HG03196 (cell line): ENCODE measurements around the gene KPNA6.
"Not testable (repeated sequence)": the region's sequence is repeated elsewhere in the genome, so short reads cannot be mapped to it uniquely, and the experiment has no call there.

ENCODE experiments used
- ATAC-seq: cut with Tn5 transposase; IDR thresholded peaks from one replicate; pipeline ENCODE4 v1.9.1; 2021; ENCODE audit not compliant: unreplicated experiment

Gene KPNA6

DNA sequence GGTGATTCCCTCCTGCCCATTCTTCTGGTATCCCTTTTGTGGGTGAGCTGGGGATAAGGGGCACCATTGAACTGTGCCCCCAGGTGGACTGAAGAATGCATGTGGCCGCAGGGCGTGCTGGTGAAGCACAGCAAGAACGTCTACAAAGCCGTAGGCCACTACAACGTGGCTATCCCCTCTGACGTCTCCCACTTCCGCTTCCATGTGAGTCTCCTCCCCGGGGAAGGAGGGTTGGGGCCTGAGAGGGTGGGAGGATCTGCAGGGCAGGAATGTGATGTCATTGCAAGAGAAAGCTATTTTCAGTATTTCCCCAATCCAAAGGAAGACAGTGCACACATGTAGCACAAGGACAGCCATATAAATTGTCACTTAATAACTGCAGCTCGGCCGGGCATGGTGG lies 7.5 kb upstream of the KPNA6 start:
- no peak for ATAC-seq

DNA sequence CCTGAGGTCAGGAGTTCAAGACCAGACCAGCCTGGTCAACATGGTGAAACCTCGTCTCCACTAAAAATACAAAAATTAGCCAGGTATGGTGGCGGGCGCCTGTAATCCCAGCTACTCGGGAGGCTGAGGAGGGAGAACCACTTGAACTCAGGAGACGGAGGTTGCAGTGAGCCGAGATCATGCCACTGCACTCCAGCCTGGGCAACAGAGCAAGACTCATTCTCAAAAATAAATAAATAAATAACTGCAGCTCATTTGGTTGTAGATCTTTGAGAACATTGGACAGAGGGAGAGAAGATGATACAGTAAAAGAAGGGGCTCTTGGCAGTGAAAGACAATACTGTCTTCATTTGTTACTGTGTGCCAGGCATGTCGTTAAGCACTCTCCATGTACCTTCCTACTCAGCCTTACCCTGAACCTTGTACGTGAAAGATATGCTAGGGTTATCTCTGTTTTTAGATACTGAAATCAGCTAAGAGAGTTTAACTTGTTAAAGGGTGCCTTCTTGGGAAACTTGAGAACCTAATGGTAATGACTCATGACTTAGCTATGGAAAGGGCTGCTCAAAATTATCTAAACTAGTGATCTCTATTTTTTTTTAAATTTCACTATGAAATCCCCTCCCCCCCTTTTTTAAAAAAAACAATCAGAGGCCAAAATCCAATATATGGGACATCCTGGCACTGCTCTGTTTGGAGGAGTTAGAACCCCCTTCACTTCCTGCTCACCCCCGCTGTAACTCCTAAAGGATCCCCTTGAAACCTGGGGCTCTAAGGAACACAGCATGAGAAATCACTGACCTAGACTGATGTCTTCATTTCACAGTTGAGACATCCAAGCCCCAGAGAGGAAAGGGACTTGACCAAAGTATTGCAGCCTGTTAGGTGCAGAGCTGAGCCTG lies 6.8 kb upstream of the KPNA6 start:
- ATAC-seq: no peak

DNA sequence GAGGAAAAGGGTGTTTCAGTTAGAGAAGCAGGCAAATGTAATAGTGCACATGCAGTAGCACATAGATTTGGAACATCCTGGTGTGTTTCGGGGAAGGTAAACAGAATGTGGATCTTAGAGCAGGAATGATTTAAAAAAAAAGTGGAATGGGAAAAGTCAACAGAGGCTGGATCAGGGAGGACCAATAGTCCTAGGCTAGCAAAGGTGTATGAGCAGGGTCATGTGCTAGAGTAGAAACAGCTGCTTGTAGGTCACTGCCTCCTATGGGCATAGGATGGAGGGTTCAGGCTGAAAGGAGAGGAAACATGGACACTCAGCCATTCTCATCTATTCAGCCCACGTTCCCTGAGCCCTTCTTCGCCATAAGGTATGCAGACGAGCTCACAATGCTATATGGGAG lies 3.7 kb upstream of the KPNA6 start:
- ATAC-seq: no peak

DNA sequence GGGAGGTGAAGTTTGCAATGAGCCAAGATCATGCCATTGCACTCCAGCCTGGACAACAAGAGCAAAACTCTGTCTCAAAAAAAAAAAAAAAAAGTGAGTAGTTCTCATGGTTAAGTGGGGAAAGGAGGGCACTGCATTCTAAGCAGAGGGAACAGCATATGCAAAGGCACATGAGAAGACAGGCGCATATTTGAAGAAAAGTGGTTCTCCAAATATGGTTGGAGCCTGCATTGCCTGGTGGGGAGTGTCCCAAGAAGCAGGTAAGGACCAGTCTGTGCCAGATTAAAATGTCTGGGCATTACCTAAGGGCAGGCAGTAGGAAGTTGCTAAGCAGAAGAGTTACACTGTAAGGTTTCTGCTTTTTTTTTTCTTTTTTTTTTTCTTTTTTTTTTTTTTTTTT lies 2.5 kb upstream of the KPNA6 start:
- ATAC-seq: no peak

DNA sequence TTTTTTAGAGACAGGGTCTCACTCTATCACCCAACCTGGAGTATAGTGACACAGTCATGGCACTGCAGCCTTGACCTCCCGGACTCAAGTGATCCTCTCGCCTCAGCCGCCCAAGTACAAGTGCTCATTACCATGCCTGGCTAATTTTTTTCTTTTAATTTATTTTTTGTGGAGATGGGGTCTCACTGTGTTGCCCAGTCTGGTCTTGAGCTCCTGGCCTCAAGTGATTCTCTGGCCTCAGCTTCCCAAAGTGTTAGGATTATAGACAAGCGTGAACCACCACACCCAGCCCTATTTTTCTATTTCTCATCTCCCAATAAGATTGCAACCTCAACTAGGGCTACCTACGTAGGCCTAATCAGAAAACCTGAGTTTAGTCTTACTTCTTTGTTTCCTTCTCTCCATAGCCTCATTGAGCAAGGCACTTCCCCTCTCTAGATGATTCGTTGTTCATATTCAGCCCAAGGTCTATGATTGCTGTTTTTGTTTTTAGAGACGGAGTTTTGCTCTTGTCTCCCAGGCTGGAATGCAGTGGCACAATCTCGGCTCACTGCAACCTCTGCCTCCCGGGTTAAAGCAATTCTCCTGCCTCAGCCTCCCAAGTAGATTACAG lies 1.1 kb upstream of the KPNA6 start:
- ATAC-seq: no peak

DNA sequence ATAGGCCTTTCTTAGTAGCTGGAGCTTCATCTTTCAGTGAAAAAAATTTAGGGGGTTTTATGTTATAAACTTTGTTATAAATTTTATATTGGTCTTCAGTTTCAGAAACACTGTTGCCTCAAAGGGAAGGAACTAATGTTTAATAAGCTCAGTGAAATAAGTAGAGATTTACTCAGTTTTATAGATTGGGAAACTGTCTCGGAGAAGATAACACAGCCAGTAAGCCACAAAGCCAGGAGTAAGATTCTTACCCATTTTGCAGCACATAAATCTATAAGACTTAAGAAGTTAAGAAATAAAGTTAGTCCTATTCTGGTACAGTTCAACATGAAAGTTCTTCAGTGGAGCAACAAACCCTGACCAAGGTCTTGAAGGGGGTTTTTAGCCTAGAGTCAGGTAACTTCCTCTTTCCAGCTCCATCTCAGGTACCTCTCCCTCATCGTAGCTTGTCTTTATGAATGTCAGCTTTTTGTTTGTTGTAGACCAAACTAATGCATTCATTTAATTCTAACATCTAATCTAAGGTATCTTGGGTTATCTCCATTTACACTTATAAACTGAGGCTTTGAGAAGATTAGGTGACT lies 3.3 kb downstream of the KPNA6 start:
- no peak for ATAC-seq

DNA sequence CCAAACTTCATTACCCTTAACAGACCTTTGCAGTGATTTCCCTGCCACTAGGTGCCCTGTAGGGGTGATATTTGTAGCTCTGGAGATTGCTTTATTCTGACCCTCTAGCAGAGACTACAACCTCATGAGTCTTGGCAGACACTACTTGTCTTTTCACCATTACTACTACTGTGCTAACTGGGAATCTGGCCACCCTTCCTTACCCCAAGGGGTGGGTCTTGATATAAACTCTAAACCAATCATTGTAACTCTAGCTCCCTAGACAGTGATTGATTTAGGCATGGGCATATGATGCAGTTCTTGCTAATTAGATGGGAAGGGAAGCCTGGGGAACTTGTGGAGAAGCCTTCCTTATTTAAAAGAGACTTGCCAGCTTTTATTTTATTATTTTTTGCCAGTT lies 3.9 kb downstream of the KPNA6 start:
- ATAC-seq: no peak

DNA sequence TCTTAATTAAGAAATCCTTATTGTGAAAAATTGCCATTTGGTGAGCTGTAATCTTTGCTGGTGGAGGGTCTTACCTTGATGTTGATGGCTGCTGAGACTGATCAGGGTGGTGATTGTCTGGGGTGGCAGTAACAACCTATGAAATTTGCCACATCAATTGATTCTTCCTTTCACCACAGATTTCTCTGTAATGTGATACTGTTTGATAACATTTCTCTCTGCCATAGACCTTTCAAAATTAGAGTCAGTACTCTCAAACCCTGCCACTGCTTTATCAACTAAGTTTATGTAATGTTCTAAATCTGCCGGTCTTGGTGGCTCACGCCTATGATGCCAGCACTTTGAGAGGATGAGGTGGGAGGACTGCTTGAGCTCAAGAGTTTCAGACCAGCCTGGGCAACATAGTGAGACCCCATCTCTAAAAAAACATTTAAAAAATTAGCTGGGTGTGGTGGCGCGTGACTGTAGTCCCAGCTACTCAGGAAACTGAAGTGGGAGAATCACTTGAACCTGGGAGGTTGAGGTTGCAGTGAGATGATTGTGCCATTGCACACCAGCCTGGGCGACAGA lies 5.0 kb downstream of the KPNA6 start:
- no peak for ATAC-seq

DNA sequence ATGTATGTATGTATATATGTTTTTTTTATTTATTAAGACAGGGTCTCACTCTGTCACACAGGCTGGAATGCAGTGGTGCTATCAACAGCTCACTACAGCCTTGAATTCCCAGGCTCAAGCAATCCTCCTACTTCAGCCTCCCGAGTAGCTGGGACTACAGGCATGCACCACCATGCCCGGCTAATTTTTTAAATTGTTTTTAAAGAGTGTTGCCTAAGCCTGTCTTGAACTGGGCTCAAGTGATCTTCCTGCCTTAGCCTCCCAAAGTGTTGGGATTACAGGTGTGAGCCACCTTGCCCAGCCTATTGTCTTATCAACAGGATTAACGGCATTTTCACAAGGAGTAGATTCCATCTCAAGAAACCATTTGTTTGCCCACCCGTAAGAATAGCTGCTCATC lies 5.6 kb downstream of the KPNA6 start:
- ATAC-seq: not testable (repeated sequence)

DNA sequence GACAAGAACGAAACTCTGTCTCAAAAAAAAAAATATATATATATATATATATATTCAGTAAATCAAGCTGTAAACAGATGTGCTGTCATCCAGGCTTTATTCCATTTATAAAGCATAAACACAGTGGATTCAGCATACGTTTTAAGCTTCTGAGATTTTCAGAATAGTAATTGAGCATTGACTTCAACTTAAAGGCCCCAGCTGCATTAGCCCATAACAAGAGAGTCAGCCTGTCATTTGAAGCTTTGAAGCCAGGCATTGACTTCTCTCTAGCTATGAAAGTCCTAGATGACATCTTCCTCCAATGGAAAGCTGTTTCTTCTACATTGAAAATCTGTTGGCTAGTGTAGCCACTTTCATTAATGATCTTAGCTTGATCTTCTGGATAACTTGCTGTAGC lies 6.6 kb downstream of the KPNA6 start:
- no peak for ATAC-seq

DNA sequence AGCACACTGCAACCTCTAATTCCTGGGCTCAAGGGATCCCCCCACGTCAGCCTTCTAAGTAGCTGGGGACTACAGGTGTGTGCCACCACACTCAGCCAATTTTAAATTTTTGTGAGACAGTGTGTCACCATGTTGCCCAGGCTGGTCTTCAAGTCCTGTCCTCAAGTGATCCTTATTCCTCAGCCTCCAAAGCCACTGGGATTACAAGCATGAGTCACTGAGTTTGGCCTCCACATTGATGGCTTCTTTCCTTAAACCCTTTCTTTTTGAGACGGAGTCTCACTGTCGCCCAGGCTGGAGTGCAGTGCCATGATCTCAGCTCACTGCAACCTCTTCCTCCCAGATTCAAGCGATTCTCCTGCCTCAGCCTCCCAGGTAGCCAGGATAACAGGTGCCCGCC lies 7.6 kb downstream of the KPNA6 start:
- no peak for ATAC-seq

DNA sequence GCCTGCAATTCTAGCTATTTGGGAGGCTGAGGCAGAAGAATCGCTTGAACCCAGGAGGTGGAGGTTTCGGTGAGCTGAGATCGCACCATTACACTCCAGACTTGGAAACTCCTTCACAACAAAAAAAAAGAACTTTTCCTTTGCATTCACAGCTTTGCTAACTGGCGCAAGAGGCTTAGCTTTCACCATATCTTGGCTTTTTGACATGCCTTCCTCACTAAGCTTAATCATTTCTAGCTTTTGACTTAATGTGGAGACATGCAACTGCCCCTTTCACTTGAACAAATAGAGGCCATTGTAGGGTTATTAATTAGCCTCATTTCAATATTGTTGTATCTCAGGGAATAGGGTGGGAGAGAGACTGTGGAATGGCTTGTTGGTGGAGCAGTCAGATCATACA lies 8.7 kb downstream of the KPNA6 start:
- no peak for ATAC-seq

DNA sequence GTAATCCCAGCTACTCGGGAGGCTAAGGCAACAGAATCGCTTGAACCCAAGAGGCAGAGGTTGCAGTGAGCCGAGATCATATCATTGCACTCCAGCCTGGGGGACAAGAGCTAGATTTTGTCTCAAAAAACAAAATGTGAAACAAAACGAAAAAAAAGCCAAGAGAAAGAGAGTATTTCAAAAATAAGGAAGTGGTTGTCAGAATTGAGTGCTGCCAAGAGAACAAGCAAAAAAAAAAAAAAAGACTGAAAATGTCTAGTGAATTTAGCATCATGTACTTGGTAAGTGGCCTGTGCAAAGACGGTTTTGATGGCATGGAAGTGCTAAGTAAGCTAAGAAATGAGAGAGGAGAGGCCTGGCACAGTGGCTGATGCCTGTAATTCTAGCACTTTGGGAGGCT lies 14.3 kb downstream of the KPNA6 start:
- no peak for ATAC-seq

DNA sequence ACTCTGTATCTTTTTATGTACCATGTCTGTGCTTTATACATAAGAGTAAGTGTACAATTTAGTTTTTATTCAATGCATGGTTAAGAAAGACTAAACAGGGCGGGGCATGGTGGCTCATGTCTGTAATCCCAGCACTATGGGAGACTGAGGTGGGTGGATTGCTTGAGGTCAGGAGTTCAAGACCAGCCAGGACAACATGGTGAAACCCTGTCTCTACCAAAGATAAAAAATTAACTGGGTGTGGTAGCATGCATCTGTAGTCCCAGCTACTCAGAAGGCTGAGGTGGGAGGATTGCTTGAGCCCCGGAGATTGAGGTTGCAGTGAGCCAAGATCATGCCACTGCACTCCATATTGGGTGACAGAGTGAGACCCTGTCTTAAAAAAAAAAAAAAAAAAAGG lies 15.5 kb downstream of the KPNA6 start:
- not testable (repeated sequence) for ATAC-seq

DNA sequence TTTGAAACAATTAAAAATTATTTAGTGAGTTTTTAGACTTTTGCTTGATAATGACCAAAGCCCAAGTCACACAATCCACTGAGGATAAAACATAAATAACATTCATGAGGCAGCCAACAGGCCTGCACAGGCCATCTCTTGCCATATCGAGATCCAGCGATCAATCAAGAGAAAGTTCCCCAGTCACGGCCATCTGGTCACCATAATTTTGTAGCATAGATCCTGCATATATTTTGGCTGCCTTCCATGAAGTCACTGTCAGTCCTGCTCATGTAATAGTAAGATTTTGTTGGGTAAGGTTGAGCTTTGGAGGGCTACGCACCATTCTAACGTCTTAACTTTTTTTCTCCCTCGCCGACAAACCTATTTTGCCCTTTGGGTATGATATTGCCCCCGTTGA lies 17.5 kb downstream of the KPNA6 start:
- no peak for ATAC-seq

DNA sequence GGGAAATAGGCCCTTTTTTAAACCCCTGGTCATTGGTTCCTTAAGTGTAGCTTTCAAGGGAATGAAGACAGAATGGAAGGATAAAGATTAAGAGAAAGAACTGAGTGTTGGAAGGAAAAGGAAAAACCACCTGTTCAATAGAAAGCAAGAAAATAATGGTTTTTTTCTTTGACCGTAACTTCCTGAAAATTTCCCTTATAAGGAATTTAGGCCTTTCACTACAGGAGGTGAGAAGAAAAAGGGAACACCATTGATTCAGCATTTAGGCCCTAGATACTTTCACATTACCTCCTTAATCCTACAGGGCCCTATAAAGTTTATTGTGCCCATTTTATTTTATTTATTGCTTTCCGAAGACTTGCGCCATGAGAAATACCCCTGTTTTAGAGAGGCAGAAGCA lies 18.9 kb downstream of the KPNA6 start:
- ATAC-seq: no peak

DNA sequence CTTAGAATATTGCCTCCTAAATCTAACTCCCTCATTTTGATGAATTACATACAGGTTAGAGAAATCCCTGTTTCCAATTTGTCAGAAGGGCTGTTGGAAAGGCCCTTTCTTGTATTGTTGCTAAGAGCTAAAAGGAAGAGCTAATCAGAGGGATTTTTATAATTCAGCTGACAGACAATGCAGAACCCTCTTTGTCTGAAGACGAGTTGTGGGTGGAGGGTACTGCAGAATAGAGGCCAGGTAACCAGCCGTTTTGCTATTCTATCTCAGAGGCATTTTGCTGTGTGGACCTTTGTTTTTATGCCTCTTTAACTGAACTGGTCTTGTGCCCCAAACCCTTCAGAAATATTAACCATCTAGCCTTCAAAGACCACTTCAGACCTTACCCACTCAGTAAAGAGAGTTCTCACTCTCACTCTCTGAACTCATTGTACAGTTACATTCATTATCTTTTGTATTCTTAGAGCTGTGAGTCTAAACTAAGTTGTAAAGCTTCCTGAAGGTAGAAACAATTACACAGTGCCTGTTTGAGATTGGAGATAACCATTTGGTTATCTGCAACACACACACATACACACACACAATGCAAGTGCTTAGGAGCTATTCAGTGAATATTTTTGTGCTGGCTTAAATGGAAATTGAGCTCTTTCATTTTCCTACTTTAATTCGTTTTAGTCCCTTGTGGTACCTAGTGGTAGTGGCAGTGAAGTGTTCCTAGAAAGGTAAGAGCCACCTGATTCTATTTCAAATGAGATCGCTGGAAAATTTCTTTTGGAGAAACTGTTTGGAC lies 19.7 kb downstream of the KPNA6 start:
- ATAC-seq: no peak

DNA sequence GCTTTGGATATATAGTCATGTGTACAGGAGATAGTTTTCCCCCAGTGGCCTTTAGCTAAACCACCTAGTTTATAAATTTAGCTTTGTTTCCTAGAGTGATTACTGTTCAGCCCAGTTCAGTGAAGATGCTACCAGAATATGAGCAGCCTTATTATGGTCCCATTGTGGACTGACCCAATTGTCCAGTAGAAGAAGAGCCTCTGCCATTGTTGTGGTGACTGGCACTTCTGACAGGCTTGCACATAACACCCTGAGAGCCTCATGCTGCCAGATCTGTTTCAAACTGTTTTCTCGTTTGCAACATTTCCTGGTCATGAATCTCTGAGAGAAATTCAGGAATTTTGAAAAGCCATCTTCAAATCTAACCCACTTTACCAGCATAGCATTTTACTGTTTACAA lies 20.6 kb downstream of the KPNA6 start:
- ATAC-seq: no peak

DNA sequence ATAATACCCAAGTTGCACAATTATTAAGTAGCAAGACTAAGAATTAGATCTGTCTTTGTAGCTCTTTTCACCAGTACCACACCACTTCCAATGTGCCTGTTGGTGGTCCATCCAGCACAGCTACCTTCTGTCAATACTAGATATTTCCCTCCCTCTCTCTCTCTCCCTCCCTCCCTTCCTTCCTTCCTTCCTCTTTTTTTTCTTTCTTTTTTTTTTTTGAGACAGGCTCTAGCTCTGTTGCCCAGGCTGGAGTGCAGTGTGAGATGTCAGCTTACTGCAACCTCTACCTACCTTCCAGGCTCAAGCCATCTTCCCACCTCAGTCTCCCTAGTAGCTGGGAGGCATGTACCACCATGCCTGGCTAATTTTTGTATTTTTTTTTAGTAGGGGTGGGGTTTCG lies 21.1 kb downstream of the KPNA6 start:
- ATAC-seq: no peak

DNA sequence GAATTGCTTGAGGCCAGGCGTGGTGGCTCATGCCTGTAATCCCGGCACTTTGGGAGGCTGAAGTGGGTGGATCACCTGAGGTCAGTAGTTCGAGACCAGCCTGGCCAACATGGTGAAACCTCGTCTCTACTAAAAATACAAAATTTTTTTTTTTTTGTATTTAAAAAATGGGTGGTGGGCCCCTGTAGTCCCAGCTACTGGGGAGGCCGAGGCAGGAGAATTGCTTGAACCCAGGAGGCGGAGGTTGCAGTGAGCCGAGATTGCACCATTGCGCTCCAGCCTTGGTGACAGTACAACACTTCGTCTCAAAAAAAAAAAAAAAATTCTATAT lies 26.1 kb downstream of the KPNA6 start:
- not testable (repeated sequence) for ATAC-seq

DNA sequence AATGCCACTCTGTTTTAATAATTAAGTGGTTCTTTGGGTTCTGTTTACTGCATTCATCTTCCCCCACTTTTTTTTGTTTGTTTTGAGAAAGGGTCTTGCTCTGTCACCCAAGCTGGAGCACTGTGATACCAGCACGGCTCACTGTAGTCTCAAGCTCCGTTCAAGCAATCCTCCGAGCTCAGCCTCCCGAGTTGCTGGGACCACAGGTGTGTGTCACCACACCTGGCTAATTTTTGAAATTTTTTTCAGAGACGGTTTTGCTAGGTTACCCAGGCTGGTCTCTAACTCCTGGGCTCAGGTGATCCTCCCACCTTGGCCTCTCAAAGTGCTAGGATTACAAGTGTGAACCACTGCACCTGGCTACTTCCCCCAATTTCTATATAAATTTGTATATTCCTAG lies 29.3 kb downstream of the KPNA6 start:
- no peak for ATAC-seq
